Lower leg skin (tissue), 3 donors: ENCODE measurements around the gene CRK.
A peak's percentile ranks its signal among the peaks of the same experiment; 100 is the strongest.

Source experiments
- POLR2A ChIP-seq, 2 donors: fragments of 450-650 bp; IDR thresholded peaks; one replicate each; pipeline ENCODE4 v1.6.1; 2016 to 2017; ENCODE audit warnings: antibody characterized with exemption in 2 of 2, mild to moderate bottlenecking in 1 of 2, moderate library complexity in 1 of 2
- TF ChIP-seq, protein P1 (sequence below), 3 donors: fragments of 450-650 bp; IDR thresholded peaks; one replicate each; pipeline ENCODE4 v1.5.1; 2016; ENCODE audit warnings: antibody characterized with exemption in 3 of 3, mild to moderate bottlenecking in 3 of 3, moderate library complexity in 2 of 3

DNA sequence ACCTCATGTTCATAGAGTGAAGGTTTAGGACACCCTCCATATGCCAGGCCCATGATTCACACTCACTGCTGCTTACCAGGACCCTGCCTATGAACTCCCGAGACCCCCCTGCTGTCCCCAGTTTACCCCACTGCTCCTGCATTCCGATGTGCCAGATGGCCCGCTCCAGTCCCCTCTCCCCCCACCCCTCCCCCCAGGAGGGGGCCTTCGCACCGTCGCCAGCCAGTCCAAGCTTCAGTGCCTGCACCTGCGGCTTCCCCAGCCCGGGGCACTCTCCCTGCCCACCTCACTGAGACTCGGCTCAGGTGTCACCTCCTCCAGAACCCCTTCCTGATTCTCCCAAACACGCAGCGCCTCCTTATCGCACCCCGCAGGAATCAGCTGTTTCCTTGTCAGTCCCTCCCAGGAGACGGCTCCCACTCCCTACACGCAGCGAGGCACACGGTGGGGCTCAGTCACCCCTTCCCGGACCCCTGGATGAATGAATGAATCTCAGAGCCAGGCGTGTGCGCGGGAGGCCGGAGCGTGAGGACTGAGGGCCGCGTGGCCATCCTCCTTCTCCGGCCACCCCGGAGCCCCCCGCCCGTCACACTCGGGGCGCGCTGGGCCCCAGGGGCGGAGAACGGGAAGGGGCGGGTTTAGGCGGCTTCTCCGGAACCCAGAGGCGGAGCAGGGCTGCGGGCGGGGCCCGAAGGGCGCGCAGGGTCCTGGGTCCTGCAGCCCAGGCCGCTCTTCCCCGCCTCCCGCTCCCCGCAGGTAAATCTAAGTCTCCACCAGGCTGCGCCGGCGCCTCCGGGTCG is 34.8 kb upstream of the CRK start:
- TF ChIP-seq, protein P1, sequence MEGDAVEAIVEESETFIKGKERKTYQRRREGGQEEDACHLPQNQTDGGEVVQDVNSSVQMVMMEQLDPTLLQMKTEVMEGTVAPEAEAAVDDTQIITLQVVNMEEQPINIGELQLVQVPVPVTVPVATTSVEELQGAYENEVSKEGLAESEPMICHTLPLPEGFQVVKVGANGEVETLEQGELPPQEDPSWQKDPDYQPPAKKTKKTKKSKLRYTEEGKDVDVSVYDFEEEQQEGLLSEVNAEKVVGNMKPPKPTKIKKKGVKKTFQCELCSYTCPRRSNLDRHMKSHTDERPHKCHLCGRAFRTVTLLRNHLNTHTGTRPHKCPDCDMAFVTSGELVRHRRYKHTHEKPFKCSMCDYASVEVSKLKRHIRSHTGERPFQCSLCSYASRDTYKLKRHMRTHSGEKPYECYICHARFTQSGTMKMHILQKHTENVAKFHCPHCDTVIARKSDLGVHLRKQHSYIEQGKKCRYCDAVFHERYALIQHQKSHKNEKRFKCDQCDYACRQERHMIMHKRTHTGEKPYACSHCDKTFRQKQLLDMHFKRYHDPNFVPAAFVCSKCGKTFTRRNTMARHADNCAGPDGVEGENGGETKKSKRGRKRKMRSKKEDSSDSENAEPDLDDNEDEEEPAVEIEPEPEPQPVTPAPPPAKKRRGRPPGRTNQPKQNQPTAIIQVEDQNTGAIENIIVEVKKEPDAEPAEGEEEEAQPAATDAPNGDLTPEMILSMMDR (IDR thresholded peaks at IDR 0.05) = no peak
- TF ChIP-seq POLR2A (IDR thresholded peaks at IDR 0.05) = peak in 1 of 2 donors; percentile 27
